ENCODE measurements around the gene SRRM4.

The SRRM4 gene

GRCh38 chr12:119069147-119069642 is 87.9 kb downstream of the SRRM4 start:
- H3K4me3 ChIP-seq (ENCODE audit: severe bottlenecking), result no peak overlapping the region
- no peak for TF ChIP-seq CTCF (IDR thresholded peaks at IDR 0.05; ENCODE audit: poor library complexity, severe bottlenecking)
- H3K36me3 ChIP-seq (ENCODE audit: low read depth), result no peaks in the 10 kb centered on the region
- no peak for ATAC-seq (ENCODE audit: low read depth)
- H3K9me3 ChIP-seq (ENCODE audit: severe bottlenecking), result no peaks in the 10 kb centered on the region
- DNase-seq (ENCODE audit: low spot score), result no peak
- no peaks in the 10 kb centered on the region for H3K27me3 ChIP-seq (ENCODE audit: insufficient read depth, poor library complexity, severe bottlenecking)
- H3K4me1 ChIP-seq (ENCODE audit: insufficient read depth, poor library complexity, severe bottlenecking), result no peaks in the 10 kb centered on the region
- H3K27ac ChIP-seq (ENCODE audit: poor library complexity, severe bottlenecking), result no peak overlapping the region

- no peak for ATAC-seq (ENCODE audit: low read depth)
- no peak for TF ChIP-seq CTCF (IDR thresholded peaks at IDR 0.05; ENCODE audit: poor library complexity, severe bottlenecking)
These were observed 89.8 kb downstream of the SRRM4 start for GRCh38 chr12:119071176-119071575.

GRCh38 chr12:119071638-119072231 is 90.4 kb downstream of the SRRM4 start:
- Histone ChIP-seq H3K27ac (ENCODE audit: poor library complexity, severe bottlenecking) (no peak overlapping the region), H3K4me1 (ENCODE audit: insufficient read depth, poor library complexity, severe bottlenecking) (no peaks in the 10 kb centered on the region), H3K9me3 (ENCODE audit: severe bottlenecking) (no peaks in the 10 kb centered on the region), H3K4me3 (ENCODE audit: severe bottlenecking) (no peak overlapping the region), H3K27me3 (ENCODE audit: insufficient read depth, poor library complexity, severe bottlenecking) (no peaks in the 10 kb centered on the region), H3K36me3 (ENCODE audit: low read depth) (no peaks in the 10 kb centered on the region)
- no peak for ATAC-seq (ENCODE audit: low read depth)
- DNase-seq (ENCODE audit: low spot score), result no peak
- TF ChIP-seq CTCF (IDR thresholded peaks at IDR 0.05; ENCODE audit: poor library complexity, severe bottlenecking), result no peak

More at GRCh38 chr12:119071176-119071575, 89.8 kb downstream of the SRRM4 start:
- no peaks in the 10 kb centered on the region for H3K36me3 ChIP-seq (ENCODE audit: low read depth)
- no peaks in the 10 kb centered on the region for H3K9me3 ChIP-seq (ENCODE audit: severe bottlenecking)
- no peak for DNase-seq (ENCODE audit: low spot score)
- no peaks in the 10 kb centered on the region for H3K27me3 ChIP-seq (ENCODE audit: insufficient read depth, poor library complexity, severe bottlenecking)
- H3K4me3 ChIP-seq (ENCODE audit: severe bottlenecking), result no peak overlapping the region
- H3K27ac ChIP-seq (ENCODE audit: poor library complexity, severe bottlenecking), result no peak overlapping the region
- no peaks in the 10 kb centered on the region for H3K4me1 ChIP-seq (ENCODE audit: insufficient read depth, poor library complexity, severe bottlenecking)

GRCh38 chr12:119072440-119072839 is 91.1 kb downstream of the SRRM4 start:
- Histone ChIP-seq H3K27me3 (ENCODE audit: insufficient read depth, poor library complexity, severe bottlenecking) (no peaks in the 10 kb centered on the region), H3K36me3 (ENCODE audit: low read depth) (no peaks in the 10 kb centered on the region), H3K4me1 (ENCODE audit: insufficient read depth, poor library complexity, severe bottlenecking) (no peaks in the 10 kb centered on the region), H3K9me3 (ENCODE audit: severe bottlenecking) (no peaks in the 10 kb centered on the region), H3K4me3 (ENCODE audit: severe bottlenecking) (no peak overlapping the region), H3K27ac (ENCODE audit: poor library complexity, severe bottlenecking) (no peak overlapping the region)
- no peak for TF ChIP-seq CTCF (IDR thresholded peaks at IDR 0.05; ENCODE audit: poor library complexity, severe bottlenecking)
- no peak for DNase-seq (ENCODE audit: low spot score)
- ATAC-seq (ENCODE audit: low read depth), result no peak

GRCh38 chr12:119075222-119075787 is 94.0 kb downstream of the SRRM4 start:
- Histone ChIP-seq H3K9me3 (ENCODE audit: severe bottlenecking) (no peaks in the 10 kb centered on the region), H3K36me3 (ENCODE audit: low read depth) (no peaks in the 10 kb centered on the region), H3K4me1 (ENCODE audit: insufficient read depth, poor library complexity, severe bottlenecking) (no peaks in the 10 kb centered on the region), H3K27ac (ENCODE audit: poor library complexity, severe bottlenecking) (no peak overlapping the region), H3K4me3 (ENCODE audit: severe bottlenecking) (no peak overlapping the region), H3K27me3 (ENCODE audit: insufficient read depth, poor library complexity, severe bottlenecking) (no peaks in the 10 kb centered on the region)
- no peak for TF ChIP-seq CTCF (IDR thresholded peaks at IDR 0.05; ENCODE audit: poor library complexity, severe bottlenecking)
- no peak for DNase-seq (ENCODE audit: low spot score)
- ATAC-seq (ENCODE audit: low read depth), result no peak
